GM18907 (cell line): ENCODE measurements around the gene CMTM6.
"Not testable (repeated sequence)": the region's sequence is repeated elsewhere in the genome, so short reads cannot be mapped to it uniquely, and the experiment has no call there.

ENCODE experiments used
- ATAC-seq: cut with Tn5 transposase; IDR thresholded peaks from one replicate; pipeline ENCODE4 v1.9.1; 2021; ENCODE audit warnings: mild to moderate bottlenecking, moderate library complexity; ENCODE audit not compliant: unreplicated experiment

CMTM6 gene

GRCh38 chr3:32502118-32502945 is at the start of gene CMTM6:
CMTM6 (minus strand) TSS chr3:32502852; CDS start chr3:32502745, 107 bp downstream.
- peak; percentile 87 for ATAC-seq

GRCh38 chr3:32552013-32552412 is 49.4 kb upstream of the CMTM6 start:
- no peak for ATAC-seq

- no peak for ATAC-seq
Measured at GRCh38 chr3:32551496-32551895, 48.8 kb upstream of the CMTM6 start.

- no peak for ATAC-seq
Measured at GRCh38 chr3:32551087-32551486, 48.4 kb upstream of the CMTM6 start.

- ATAC-seq = no peak
Measured at GRCh38 chr3:32545305-32545704, 42.7 kb upstream of the CMTM6 start.

GRCh38 chr3:32544894-32545293 is 42.2 kb upstream of the CMTM6 start:
- no peak for ATAC-seq

- ATAC-seq = no peak
Measured at GRCh38 chr3:32542807-32543206, 40.2 kb upstream of the CMTM6 start.

GRCh38 chr3:32540899-32541298 is 38.2 kb upstream of the CMTM6 start:
- no peak for ATAC-seq

- ATAC-seq = no peak
Measured at GRCh38 chr3:32532434-32532833, 29.8 kb upstream of the CMTM6 start.

- ATAC-seq = no peak
Measured at GRCh38 chr3:32531010-32531647, 28.5 kb upstream of the CMTM6 start.

GRCh38 chr3:32525720-32526119 is 23.1 kb upstream of the CMTM6 start:
- ATAC-seq = no peak

GRCh38 chr3:32522682-32523081 is 20.0 kb upstream of the CMTM6 start:
- ATAC-seq = no peak

- ATAC-seq = not testable (repeated sequence)
Measured at GRCh38 chr3:32518921-32519320, 16.3 kb upstream of the CMTM6 start.

GRCh38 chr3:32516751-32517150 is 14.1 kb upstream of the CMTM6 start:
- ATAC-seq = peak; percentile 11

- ATAC-seq = no peak
Measured at GRCh38 chr3:32511005-32511404, 8.4 kb upstream of the CMTM6 start.

- no peak for ATAC-seq
Measured at GRCh38 chr3:32510075-32510724, 7.5 kb upstream of the CMTM6 start.

GRCh38 chr3:32508711-32509110 is 6.1 kb upstream of the CMTM6 start:
- no peak for ATAC-seq

- ATAC-seq = no peak
Measured at GRCh38 chr3:32506466-32506865, 3.8 kb upstream of the CMTM6 start.

- peak; percentile 13 for ATAC-seq
Measured at GRCh38 chr3:32502946-32503286, 264 bp upstream of the CMTM6 start.

- ATAC-seq = no peak
Measured at GRCh38 chr3:32501783-32502117, 902 bp downstream of the CMTM6 start.

GRCh38 chr3:32500880-32501782 is 1.5 kb downstream of the CMTM6 start:
- no peak for ATAC-seq
